AG04450 (cell line): ENCODE results near the gene MICAL2. TPM values are rescaled to one million over a fixed set of nuclear protein-coding genes. Genes with fewer than 3 reads are reported as not detected.
A peak's percentile ranks its signal among the peaks of the same experiment; 100 is the strongest.

ENCODE experiments used
- CTCF ChIA-PET: fragments of 300-600, 350-600 bp; formaldehyde crosslinking; extraction: SDS; loops from one replicate; lab custom pipeline; 2022; ENCODE audit warnings: antibody characterized with exemption, inconsistent platforms; lab: Charles Lee
- POLR2A ChIA-PET: fragments of 350-600 bp; formaldehyde crosslinking; extraction: SDS; loops from one replicate; lab custom pipeline; 2021; ENCODE audit warnings: antibody characterized with exemption, inconsistent platforms; lab: Yijun Ruan, JAX
- DNase-seq: peaks from one replicate; pipeline ENCODE4 v3.0.0-alpha.2; 2011; ENCODE audit warnings: low read depth, low spot score
- H3K27ac ChIP-seq: one replicate; pipeline ENCODE4 v1.5.1; 2012; ENCODE audit warnings: low read depth, low read length, control low read depth
- H3K27me3 ChIP-seq: one replicate; pipeline ENCODE4 v1.6.0; 2012; ENCODE audit warnings: low read length; ENCODE audit not compliant: control insufficient read depth, insufficient read depth
- H3K4me3 ChIP-seq: 2 replicates; pipeline ENCODE4 v1.5.1; 2011; ENCODE audit warnings: mild to moderate bottlenecking, low read depth, low read length, control low read depth
- H3K9me3 ChIP-seq: 2 replicates; pipeline ENCODE4 v1.5.1; 2012; ENCODE audit warnings: low read length; ENCODE audit not compliant: control insufficient read depth, insufficient read depth
- CTCF ChIP-seq: IDR thresholded peaks from 2 replicates; pipeline ENCODE4 v1.5.1; 2011; ENCODE audit warnings: low read depth, low read length, control low read depth, inconsistent platforms
- polyA plus RNA-seq: library from polyadenylated mRNA; depleted of rRNA; stranded (reverse); fragments of >200 nt; gene quantifications from 2 replicates; pipeline ENCODE4 v1.2.3, GENCODE V29; 2011

MICAL2 gene
- polyA plus RNA-seq, 1 experiment = 171 TPM

GRCh38 chr11:12245549-12246016 lies 135.2 kb downstream of the MICAL2 start:
- TF ChIP-seq CTCF = no peak
- Histone ChIP-seq H3K27ac (no peak overlapping the region), H3K4me3 (no peak overlapping the region), H3K9me3 (no peaks in the 10 kb centered on the region), H3K27me3 (no peaks in the 10 kb centered on the region)
- POLR2A ChIA-PET = no interaction called here
- no peak for DNase-seq
- CTCF ChIA-PET = interaction anchor here (2.6 kb wide), 1 partner anchor 9 kb away, joined by 9 read pairs; no protein-coding TSS in a partner anchor

- H3K4me3 ChIP-seq = no peak overlapping the region
- POLR2A ChIA-PET = no interaction called here
- no peak for TF ChIP-seq CTCF
- no peaks in the 10 kb centered on the region for H3K9me3 ChIP-seq
- CTCF ChIA-PET = interaction anchor here (2.6 kb wide), 1 partner anchor 9 kb away, joined by 9 read pairs; no protein-coding TSS in a partner anchor
- H3K27ac ChIP-seq = peak overlapping the region; percentile 11
- DNase-seq = no peak
- no peaks in the 10 kb centered on the region for H3K27me3 ChIP-seq
Observed at GRCh38 chr11:12246147-12246546, 135.8 kb downstream of the MICAL2 start.

- Histone ChIP-seq H3K4me3 (no peak overlapping the region), H3K9me3 (no peaks in the 10 kb centered on the region), H3K27ac (no peak overlapping the region), H3K27me3 (no peaks in the 10 kb centered on the region)
- TF ChIP-seq CTCF = no peak
- ChIA-PET CTCF (interaction anchor here (2.6 kb wide), 1 partner anchor 10 kb away, joined by 9 read pairs; no protein-coding TSS in a partner anchor), POLR2A (no interaction called here)
- no peak for DNase-seq
Observed at GRCh38 chr11:12246989-12247388, 136.6 kb downstream of the MICAL2 start.

GRCh38 chr11:12247543-12248254 lies 137.3 kb downstream of the MICAL2 start:
- no peak for TF ChIP-seq CTCF
- ChIA-PET POLR2A (no interaction called here), CTCF (no interaction called here)
- H3K4me3 ChIP-seq = no peak overlapping the region
- no peak for DNase-seq
- no peak overlapping the region for H3K27ac ChIP-seq
- no peaks in the 10 kb centered on the region for H3K9me3 ChIP-seq
- no peaks in the 10 kb centered on the region for H3K27me3 ChIP-seq

GRCh38 chr11:12248330-12248729 lies 137.9 kb downstream of the MICAL2 start:
- ChIA-PET POLR2A (no interaction called here), CTCF (no interaction called here)
- Histone ChIP-seq H3K27me3 (no peaks in the 10 kb centered on the region), H3K4me3 (no peak overlapping the region), H3K9me3 (no peaks in the 10 kb centered on the region), H3K27ac (peak overlapping the region; percentile 31)
- DNase-seq = no peak
- TF ChIP-seq CTCF = no peak
